GM12874 (cell line): ENCODE results near the gene CREB3L1.

Experiments used
- TF ChIP-seq, protein P1 (sequence below): IDR thresholded peaks from 2 replicates; pipeline ENCODE4 v1.5.1; 2011; ENCODE audit warnings: low read depth, mild to moderate bottlenecking, control low read depth, low read length, moderate library complexity; ENCODE audit not compliant: insufficient read depth

CREB3L1 gene

DNA sequence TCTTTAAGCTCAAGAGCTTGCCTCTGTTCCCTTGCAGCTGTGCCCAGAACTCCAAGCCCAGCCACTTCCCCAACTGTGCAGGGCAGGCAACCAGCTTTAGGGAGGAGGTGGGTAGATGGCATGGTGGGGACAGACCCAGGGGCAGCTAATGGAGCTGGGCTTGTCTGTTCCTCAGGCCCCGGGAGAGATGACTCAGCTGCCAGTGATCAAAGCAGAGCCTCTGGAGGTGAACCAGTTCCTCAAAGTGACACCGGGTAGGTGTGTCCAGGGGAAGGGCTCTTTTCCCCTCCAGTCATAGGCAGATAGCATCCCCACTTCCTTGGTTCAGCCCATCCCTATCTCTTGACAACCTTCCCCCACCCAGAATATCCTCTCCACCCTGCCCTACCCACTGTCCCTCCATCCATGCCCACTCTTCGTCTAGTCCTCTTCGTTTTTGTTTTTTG lies 32.4 kb downstream of the CREB3L1 start:
- TF ChIP-seq, protein P1, sequence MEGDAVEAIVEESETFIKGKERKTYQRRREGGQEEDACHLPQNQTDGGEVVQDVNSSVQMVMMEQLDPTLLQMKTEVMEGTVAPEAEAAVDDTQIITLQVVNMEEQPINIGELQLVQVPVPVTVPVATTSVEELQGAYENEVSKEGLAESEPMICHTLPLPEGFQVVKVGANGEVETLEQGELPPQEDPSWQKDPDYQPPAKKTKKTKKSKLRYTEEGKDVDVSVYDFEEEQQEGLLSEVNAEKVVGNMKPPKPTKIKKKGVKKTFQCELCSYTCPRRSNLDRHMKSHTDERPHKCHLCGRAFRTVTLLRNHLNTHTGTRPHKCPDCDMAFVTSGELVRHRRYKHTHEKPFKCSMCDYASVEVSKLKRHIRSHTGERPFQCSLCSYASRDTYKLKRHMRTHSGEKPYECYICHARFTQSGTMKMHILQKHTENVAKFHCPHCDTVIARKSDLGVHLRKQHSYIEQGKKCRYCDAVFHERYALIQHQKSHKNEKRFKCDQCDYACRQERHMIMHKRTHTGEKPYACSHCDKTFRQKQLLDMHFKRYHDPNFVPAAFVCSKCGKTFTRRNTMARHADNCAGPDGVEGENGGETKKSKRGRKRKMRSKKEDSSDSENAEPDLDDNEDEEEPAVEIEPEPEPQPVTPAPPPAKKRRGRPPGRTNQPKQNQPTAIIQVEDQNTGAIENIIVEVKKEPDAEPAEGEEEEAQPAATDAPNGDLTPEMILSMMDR = no peak

DNA sequence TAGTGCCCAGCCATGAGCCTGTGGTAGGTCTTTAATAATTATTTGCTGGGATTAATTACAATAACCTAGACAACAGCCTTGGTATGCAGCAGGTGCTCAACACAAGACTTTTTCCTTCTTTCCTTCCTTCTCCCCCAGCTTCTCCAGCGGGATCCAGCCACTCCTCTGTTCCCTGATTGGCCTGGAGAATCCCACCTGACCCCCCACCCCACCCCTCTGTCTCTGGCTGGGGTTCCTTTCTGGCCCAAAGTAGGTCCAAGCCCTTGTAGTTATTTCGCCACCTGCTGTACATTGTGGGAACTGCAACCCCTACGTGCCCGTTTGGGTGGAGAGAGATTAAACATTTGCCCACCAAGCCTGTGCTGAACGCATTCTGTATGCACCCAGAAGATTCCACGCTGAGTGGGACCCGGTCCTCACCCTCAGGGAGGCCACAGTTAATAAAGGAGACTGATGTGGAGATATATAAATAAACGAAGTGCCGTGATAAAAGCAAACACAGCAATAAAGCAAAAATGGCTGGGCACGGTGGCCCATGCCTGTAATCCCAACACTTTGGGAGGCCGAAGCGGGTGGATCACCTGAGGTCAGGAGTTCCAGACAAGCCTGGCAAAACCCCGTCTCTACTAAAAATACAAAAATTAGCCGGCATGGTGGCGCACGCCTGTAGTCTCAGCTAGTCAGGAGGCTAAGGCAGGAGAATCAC lies 37.7 kb downstream of the CREB3L1 start:
- TF ChIP-seq, protein P1 = peak; percentile 91

DNA sequence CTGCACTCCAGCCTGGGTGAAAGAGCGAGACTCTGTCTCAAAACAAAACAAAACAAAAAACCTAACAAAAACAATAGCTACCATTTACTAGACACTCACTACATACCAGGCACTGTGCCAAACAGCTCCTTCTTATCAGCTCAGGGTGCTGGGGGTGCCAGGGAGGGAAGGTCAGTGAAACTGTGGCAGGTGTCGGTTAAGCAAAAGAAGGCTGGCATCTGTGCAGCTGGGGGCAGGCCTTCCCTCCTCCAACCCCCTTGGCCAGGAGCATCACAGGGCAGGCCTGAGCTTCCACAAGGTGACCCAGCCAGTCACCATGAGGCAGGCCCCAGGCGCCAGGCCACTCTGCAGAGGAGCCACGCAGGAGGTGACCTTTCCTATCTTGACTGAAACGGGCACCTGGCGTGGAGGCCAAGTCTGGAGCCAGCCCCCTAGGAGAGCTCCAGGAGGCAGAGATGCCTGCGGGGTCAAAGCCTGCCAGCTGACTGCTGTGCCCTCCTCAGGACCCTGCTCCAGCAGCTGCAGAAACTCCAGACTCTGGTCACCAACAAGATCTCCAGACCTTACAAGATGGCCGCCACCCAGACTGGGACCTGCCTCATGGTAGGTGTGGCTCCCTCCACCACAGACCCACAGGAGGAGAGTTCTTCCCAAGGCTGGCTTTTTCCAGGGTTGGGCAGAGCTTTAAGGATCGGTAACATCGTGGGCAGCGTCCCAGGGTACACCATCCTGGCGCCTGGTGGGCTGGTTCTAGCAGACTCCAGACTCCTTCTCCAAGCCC lies 38.5 kb downstream of the CREB3L1 start:
- TF ChIP-seq, protein P1 = no peak

DNA sequence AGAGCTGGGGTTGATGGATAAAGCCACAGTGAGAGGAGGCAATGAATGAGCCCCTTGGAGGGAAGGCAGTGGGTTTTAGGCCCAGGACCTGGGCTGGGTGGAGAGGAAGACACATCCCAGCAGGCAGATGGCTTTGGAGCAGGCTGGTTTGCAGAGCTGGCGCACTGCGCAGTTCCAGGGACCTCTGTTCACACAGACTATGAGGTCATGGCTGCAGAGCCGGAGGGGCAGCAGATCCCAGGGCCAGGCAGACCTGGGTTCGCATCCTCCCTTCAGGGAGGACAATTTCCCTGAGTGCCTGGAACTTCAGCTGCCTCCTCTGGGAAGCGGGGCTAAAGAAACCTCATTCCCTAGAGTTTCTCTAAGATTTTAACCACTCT lies 41.6 kb downstream of the CREB3L1 start:
- TF ChIP-seq, protein P1 = no peak

DNA sequence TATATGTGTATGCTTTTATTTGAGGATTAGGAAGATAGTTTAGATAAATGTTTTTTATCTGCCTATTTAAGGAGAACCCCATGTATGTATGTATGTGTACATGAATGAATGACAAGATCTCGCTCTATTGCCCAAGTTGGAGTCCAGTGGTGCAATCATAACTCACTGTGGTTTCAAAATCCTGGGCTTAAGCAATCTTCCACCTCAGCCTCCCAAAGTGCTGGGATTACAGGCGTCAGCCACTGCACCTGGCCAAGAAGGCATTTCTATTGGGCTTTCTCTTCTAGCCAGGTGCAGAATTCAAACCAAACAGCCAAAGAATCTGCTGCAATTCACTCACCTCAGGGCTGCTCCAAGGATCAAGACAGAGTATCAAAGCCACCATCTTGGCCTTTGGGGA lies 44.3 kb downstream of the CREB3L1 start:
- TF ChIP-seq, protein P1 = no peak

DNA sequence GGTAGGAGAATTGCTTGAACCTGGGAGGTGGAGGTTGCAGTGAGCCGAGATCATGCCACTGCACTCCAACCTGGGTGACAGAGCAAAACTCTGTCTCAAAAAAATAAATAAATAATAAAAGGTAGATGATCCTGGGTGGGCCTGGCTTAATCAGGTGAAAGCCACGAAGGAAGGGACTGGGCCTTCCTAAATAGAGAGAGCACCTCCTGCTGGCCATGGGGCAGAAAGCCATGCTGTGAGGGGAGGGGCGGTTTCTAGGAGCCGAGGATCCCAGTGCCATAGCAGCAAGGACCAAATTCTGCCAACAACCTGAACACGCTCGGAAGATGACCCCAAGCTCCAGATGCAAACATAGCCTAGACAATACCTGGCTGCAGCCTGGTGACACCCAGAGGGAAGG lies 45.3 kb downstream of the CREB3L1 start:
- TF ChIP-seq, protein P1 = peak; percentile 30; the same call in 1 of the 2 replicates

DNA sequence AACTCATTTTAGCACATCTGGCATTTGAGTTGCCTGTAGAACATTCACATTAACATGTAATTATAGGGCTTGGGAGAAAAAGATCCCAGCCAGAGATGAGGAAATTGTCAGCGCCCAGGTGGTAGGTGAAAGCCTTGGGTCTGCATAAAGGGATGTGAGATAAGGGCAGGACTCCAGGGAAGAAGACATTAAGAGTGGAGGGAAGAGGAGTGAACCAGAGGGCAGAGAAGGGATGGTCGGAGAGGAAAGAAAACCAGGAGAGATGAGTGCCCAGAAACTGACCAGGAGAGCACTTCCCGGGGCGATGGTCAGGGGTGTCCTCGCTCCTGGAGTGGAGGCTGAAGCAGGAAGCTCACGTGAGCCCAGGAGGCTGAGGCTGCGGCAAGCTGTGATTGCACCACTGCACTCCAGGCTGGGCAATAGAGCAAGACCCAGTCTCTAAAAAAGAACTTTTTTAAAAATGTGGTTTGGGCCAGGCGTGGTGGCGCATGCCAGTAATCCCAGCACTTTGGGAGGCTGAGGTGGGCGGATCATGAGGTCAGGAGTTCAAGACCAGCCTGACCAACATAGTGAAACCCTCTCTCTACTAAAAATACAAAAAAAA lies 49.5 kb downstream of the CREB3L1 start:
- TF ChIP-seq, protein P1 = no peak
